NCI-H1048 (cell line): ENCODE results near the gene MYMX.
"Not testable (repeated sequence)": the region's sequence is repeated elsewhere in the genome, so short reads cannot be mapped to it uniquely, and the experiment has no call there.

Source experiments
- DNase-seq: peaks from one replicate; lab custom pipeline; 2025; lab: John Stamatoyannopoulos, UW

The MYMX gene

GRCh38 chr6:44186635-44187025, 30.1 kb upstream of the MYMX start:
- DNase-seq: no peak

- no peak for DNase-seq
These were observed 27.9 kb upstream of the MYMX start for GRCh38 chr6:44188819-44189218.

GRCh38 chr6:44189257-44189656, 27.5 kb upstream of the MYMX start:
- no peak for DNase-seq

DNA sequence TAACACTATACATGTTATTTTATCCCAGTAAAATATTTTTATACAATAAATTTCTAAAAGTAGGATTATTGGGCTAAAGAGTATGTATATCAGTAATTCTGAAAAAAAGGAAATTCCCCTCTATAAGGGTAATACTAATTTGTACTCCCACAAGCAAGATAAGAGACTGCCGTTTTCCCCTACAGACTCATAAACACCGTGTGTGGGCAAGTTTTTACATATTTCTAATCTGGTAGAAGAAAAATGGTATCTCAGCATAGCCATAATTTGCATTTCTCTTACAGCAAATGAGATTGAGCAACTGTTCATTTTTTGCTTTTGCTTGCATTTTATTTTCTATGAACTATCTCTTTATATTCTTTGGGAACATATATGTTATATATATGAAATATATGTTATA, 26.0 kb upstream of the MYMX start:
- DNase-seq: no peak

DNA sequence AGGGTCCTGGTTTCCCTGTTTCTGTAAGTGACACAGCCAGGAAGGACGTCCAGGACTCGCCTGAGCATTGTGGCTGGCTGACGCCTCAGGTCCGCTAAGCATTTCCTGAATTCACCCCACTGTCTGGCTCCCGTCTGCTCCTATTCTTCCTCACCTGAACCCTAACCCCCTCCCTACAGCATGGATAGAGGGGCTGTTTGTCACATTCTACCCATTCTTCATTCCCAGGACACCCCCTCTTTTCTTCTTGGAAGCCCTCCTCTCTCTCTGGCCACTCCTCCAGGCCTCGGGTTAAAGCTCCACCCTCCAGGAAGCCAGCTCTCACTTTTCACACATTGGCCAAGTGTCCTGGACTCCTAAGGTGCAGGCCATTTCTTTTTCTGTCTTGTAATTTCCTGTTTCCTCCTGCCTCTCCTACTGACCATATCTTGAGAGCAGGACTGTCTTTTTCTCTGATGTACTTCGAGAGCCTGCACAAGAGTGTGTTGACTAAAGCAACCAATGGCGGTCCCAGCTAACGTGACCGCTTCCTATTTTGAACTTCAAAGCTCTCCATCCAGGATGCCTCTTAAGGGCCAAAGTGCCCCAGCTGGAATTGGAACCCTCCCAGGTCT, 24.2 kb upstream of the MYMX start:
- no peak for DNase-seq

DNA sequence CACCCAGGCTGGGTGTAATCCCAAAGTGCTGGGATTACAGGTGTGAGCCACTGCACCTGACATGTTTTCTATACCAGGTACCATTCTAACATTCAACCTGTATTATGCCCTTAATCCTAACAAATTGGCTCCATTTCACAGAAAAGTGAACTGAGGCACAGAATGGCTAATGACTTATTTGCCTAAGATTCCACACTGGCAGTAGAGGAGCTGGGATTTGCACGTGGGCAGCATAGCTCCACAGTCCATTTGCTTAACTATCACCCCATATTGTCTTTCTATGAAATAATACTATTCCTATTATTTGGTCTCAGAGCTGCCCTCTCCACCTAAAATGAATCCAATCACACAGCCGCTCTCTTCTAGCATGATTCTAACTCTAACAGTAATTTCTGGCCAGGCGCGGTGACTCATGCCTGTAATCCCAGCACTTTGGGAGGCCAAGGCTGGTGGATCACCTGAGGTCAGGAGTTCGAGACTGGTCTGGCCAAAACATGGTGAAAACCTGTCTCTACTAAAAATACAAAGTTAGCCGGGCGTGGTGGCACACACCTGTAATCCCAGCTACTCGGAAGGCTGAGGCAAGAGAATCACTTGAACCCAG, 23.3 kb upstream of the MYMX start:
- DNase-seq: no peak

DNA sequence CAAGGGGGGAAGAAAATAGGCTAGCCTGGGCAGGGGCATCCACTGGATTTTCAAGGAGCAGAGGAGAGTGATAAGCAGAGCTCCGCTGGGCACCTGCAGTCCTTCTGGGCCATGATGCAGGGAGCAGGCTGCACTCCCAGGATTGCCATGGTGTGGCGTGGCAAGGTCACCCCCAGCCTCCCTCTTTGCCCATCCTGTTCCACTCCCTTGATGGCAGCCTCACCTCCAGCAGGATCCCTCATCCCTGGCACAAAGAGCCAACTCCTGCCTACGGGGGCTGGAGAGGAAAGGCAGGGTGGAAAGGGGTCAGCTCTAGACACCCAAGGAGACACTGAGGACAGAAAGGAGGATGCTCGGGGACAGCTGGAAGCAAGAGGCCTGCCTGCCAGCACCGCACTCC, 22.4 kb upstream of the MYMX start:
- no peak for DNase-seq

DNA sequence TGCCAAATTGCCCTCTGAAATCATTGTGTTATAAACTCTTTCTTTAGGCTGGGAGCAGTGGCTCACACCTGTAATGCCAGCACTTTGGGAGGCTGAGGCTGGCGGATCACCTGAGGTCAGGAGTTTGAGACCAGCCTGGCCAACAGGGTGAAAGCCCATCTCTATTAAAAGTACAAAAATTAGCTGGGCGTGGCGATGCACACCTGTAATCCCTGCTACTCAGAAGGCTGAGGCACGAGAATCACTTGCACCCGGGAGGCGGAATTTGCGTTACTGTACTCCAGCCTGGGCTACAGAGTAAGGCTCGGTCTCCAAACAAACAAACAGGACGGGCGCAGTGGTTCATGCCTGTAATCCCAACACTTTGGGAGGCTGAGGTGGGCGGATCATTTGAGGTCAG, 20.4 kb upstream of the MYMX start:
- not testable (repeated sequence) for DNase-seq

- DNase-seq: no peak
These were observed 18.0 kb upstream of the MYMX start for GRCh38 chr6:44198684-44199083.

- no peak for DNase-seq
These were observed 16.8 kb upstream of the MYMX start for GRCh38 chr6:44199883-44200282.

GRCh38 chr6:44201200-44201599, 15.5 kb upstream of the MYMX start:
- DNase-seq: no peak

DNA sequence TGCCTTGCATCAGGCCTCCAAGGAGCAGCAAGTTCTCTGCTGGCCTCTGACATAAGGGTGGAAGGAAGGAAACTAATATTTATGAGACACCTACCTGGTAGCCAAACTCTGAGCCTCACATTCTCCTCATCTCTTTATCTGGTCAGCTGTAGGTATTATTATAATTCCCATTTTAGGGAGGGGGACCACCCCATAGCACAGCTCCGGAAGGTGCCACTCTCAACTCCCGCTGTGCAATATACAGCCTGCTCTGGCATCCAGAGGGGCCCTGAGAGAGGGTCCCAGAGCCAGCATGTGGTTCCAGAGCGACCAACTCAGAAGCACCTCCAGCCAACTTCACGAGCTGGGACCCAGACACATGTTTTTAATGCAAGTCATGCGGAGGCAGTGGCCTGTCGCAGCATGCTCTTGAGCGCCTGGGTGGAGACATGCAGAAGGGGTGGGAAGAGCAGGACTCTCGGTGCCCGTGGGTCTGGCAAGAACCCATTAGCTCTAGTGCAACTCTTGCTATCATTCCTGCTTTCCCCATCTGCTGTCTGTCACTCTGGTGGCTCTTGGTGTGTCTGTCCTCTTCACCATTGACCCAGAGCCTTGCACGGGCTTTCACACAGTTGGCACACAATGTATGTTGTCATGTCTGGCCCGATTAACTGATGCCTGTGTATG, 15.0 kb upstream of the MYMX start:
- DNase-seq: no peak

GRCh38 chr6:44202332-44202971, 14.3 kb upstream of the MYMX start:
- no peak for DNase-seq

GRCh38 chr6:44202972-44203750, 13.6 kb upstream of the MYMX start:
- DNase-seq: no peak

- no peak for DNase-seq
These were observed 12.8 kb upstream of the MYMX start for GRCh38 chr6:44203955-44204354.

DNA sequence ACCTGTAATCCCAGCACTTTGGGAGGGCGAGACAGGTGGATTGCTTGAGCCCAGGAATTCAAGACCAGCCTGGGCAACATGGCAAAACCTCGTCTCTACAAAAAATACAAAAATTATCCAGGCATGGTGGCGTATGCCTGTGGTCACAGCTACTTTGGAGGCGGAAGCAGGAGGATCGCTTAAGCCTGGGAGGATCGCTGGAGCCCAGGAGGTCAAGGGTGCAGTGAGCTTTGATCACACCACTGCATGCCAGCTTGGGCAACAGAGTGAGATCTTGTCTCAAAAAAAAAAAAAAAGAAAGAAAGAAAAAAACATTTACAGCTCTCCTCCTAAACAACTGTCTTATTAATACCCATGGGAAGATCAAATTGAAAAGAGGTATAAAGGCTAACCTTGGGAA, 8.8 kb upstream of the MYMX start:
- no peak for DNase-seq

GRCh38 chr6:44211284-44211683, 5.4 kb upstream of the MYMX start:
- no peak for DNase-seq

DNA sequence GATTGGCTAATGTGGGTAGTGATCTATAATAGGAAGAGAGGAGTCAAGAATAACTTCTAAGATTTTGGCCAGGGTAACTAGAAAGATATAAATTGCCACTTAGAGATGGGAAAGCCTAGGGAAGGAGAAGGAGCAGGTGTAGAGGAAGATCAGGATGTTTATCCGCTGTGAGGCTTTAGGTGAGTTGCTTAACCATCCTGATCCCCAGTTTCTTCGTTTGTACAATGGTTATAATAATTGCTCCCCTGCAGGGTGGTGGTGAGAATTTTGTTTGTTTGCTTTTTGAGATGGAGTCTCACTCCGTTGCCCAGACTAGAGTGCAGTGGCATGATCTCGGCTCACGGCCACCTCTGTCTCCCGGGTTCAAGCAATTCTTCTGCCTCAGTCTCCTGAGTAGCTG, 2.4 kb upstream of the MYMX start:
- DNase-seq: no peak

DNA sequence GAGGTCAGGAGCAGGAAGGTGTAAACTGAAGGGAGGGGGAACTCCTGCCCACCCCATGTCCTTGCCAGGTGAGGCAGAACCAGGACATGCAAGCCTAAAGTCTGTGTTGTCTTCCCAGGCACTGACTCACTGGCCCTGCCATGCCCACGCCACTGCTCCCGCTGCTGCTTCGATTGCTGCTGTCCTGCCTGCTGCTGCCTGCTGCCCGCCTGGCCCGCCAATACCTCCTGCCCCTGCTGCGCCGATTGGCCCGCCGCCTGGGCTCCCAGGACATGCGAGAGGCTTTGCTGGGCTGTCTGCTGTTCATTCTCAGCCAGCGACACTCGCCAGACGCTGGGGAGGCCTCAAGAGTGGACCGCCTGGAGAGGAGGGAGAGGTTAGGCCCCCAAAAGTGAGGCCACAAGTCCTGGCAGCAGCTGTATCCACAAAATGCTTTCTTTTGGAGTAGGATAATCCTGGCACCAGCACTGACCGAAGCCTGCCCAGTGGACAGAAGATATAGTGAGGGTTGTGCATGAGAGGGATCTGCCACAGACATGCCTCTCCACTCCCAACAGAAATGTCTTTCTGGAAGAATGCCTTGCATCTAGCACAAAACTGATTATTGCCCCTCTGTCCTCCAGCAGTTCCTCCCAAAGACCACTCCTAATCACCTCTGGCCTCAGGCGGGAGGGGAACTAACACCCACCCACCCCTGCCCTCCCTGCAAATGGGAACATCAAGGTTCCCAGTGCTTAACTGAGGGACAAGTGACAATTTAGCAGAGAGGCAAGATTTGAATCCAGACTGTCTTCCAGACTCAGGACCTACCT, 812 bp downstream of the MYMX start:
- no peak for DNase-seq

DNA sequence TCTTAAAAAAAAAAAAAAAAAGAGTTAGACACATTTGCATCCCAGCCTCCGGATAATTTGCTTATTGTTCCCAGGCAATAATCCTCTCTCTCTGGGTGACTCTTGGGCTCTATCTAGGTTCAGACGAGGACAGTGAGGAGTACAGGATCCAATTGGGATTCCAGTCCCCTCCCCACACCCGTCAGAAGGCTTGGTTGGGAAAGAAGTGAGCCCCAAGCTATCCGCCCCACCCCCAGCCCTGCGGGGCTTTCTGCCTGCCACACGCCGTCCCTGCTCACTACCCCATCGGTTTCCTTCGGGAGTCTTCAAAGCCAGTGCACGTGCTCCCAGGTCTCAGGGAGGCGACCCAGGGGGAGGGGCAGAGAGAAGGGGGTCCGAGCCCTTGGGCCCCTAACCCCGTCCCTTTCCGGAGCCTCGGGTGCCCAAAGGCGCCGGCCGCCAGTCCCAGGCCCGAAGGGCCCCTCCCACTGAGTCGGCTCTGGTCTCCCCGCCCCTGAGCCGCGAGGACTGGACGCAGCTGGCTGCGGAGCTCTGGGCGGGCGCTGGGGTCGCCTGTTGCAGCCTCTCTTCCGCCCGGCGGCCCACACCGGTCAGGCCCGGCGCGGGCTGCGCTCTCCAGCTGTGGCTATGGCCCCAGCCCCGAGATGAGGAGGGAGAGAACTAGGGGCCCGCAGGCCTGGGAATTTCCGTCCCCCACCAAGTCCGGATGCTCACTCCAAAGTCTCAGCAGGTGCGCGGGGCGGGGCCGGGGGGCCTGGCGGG, 2.5 kb downstream of the MYMX start:
- peak; percentile 67 for DNase-seq
